IPS DF 4.7 (cell line): Measurements from ENCODE around the gene TMCO1.
"Not testable (repeated sequence)": the region's sequence is repeated elsewhere in the genome, so short reads cannot be mapped to it uniquely, and the experiment has no call there.

Experiments
- DNase-seq: peaks from one replicate; pipeline ENCODE4 v3.0.0-alpha.2; 2013; ENCODE audit warnings: low spot score; ENCODE audit errors: extremely low read depth

Gene TMCO1, protein sequence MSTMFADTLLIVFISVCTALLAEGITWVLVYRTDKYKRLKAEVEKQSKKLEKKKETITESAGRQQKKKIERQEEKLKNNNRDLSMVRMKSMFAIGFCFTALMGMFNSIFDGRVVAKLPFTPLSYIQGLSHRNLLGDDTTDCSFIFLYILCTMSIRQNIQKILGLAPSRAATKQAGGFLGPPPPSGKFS

DNA sequence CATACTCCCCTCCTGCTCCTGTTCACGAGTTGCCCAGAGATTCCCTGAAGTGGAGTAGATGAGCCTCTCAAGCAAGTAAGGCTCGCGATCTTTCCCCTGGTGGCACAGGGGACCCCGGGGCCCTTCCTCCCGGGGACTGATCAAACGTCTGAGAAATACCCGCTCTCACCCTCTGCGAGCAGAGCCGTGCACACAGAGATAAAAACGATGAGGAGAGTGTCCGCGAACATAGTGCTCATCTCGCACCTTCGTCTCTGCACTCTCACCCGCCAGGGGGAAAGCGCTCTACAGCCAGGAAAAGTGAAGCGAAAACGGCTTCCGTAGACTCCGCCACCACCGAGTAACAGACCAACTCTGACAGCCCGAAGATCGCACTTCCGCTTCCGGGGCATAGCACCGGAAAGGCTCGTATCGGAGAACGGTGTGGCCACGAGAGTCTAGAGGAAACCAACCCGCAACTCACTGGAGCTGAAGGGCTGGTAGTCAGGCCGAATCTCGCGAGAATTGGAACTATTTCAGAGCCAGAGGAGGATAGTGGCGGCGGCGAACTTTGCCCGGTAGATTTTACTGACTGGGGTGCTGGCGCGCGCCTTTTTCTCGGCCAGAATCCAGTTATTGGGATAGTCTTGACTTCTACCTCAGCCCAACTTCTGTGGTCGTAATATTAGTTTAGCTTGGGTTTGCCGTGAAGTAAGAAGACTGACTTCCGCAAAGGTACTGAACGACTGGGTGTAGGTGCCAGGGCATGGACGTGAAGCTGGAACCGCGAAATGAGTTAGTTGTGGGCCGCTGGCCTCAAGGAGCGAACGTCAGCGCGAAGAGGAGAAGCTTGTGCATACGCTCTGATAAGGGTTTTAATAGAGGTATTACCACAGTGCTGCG lies at the start of gene TMCO1:
Gene TMCO1, minus strand, starts transcription at position 356 of the 882 bp plus-strand sequence. Its CDS starts 117 bp downstream, at position 239.
- DNase-seq: peak; percentile 92

DNA sequence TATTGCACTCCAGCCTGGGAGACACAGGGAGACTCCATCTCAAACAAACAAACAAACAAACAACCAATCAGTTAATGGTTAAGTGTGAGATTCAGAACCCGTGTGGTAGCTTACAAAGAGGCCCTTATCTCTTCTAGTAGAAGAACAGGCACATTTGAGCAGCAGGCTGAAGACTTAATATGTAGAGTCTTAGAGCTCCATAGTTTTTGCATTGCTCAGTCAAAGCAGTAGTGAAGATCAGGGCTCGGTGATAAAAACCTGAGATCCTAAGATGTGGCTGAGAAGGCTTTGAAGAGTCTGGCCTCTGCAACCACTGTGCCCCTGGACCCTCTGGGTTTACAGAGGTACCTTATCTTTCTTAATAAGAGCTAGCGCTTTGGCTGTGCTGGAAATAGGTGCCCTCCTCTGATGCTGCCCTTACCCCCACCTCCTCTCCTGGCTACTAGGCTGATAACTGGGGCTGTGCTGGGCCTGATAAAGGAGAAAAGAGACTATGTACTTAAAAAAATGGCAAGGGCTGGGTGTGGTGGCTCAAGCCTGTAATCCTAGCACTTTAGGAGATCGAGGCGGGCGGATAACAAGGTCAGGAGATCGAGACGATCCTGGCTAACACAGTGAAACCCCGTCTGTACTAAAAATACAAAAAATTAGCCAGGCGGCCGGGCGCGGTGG lies 48.3 kb upstream of the TMCO1 start:
- DNase-seq: no peak

DNA sequence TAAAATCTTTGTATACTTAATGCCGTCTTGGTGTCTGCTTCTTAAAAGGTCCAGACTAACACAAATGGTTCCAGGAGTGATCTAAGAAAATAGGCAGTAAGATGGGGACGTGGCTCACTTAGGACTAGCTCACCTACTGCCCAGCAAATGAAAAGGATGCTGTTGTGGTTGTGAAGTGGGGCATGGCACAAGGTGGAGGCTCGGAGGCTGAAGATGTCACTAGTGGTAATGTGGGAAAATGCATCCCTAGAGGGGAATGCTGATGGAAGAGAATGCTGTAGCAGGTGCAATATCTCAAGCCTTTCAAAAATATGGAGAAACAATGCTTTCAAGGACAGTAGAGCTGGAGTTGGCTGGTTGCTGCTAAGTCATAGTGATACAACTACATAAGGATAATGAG lies 47.5 kb upstream of the TMCO1 start:
- no peak for DNase-seq

DNA sequence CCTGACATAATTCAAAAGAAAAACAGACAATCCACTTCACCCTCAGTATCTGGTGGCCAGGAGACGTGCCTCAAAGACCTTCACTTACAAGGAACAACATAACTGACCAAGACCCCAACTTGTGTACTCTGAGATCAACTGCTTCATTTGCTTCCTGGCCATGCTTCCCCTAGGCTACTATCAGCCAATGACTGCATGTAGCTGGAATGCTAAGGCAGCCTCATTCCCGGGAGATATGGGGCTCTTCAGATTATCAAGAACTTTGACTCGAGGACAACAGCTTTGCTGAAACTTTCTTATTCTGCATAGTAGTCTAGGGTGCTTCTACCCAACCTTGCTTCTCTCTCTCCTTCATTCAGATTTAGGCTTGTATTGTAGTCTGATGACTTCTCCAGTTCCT lies 47.1 kb upstream of the TMCO1 start:
- DNase-seq: no peak

DNA sequence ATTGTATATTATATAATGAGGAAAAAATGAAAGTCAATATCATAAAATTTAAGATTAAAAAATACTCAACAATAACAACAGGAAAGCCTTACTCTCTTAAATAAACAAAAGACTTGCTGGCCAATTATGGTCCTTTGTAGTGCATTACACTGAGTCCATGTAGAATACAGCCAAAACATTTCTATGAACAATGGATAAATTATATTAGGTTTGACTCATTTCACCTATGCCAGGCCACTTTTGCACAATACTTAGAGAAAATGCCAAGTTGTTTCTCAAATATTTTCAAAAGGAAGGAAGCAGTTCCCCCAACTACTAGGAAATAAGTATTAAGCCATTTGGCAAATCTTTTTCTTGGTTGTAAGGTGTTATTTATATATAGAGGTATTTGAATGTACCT lies 38.9 kb upstream of the TMCO1 start:
- DNase-seq: no peak

DNA sequence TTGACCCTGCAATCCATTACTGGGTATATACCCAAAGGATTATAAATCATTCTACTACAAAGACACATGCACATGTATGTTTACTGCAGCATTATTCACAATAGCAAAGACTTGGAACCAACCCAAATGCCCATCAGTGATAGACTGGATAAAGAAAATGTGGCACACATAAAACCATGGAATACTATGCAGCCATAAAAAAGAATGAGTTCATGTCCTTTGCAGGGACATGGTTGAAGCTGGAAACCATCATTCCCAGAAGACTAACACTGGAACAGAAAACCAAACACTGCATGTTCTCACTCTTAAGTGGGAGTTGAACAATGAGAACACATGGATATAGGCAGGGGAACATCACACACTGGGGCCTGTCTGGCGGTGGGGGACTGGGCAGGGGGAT lies 35.8 kb upstream of the TMCO1 start:
- DNase-seq: not testable (repeated sequence)

DNA sequence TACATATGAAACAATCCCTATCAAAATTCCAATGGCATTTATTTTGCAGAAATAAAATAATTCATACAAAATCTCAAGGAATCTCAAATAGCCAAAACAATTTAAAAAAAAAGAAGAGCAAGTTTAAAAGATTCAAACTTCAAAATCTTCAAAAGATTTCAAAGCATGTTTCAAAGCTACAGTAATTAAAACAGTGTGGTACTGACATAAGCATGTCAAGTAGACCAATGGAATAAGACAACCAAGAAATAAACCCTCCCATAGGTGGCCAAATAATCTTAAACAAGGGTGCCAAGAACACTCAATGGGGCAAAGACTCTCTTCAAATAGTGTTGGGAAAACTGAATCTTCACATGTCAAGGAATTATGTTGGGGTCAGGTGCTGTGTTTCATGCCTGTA lies 30.7 kb upstream of the TMCO1 start:
- no peak for DNase-seq

DNA sequence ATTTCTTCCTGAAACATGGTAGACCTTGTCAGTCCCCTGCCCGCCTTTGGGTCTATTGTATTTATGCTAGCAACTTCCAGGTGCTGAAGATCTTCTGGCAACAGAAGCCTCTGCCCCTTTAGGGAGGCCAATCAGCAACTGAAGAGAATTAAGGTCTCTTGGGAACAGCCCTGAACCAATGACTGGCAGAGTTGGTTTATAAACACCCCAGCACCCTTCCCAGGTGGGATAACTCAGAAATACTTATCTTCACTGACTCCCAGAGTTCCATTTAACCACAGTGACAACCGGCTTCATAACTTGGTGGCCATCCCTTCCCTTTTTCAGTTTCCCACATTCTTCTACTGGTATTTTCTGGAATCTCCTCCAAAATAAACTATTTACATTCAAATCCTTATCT lies 27.2 kb upstream of the TMCO1 start:
- DNase-seq: no peak

DNA sequence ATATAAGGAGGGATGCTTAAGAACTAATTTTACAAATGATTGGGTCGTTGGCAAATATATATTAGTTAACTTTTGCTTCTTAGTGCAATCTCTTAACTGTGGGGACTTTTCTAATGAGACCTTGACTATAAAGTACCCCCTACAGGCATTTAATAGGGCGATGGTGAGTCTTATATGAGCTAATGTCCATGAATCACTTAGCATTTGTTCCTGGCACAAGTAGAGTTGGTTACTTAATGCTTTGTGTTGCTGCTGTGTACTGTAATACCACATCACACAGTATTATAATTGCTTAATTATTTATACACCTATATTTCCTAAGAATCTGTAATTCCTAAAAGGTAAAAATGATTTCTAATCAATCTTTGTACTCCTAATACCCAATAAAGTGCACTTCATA lies 25.3 kb upstream of the TMCO1 start:
- DNase-seq: no peak

DNA sequence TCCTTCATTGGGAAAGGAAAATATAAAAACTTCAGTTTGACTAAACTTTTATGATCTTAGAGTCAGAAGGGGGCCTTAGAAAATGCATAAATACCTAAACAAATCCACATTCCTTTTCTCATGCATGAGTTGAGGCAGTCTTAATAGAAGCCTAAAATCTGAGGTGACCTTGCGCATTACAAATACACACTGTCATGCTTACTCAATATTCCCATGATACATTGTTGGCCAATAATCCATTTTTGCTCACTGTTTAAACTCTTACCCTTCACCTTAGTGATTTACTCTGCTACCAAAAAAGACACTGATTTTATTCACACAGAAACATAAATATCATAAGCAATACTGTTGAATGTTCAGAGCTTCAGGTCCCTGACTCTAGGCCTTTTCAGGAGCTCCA lies 19.1 kb upstream of the TMCO1 start:
- no peak for DNase-seq

DNA sequence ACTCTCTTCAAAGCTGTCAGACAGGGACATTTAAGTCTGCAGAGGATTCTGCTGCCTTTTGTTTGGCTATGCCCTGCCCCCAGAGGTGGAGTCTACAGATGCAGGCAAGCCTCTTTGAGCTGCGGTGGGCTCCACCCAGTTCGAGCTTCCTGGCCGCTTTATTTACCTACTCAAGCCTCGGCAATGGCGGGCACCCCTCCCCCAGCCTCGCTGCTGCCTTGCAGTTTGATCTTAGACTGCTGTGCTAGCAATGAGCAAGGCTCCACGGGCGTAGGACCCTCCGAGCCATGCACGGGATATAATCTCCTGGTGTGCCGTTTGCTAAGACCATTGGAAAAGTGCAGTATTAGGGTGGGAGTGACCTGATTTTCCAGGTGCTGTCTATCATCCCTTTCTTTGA lies 14.9 kb upstream of the TMCO1 start:
- DNase-seq: not testable (repeated sequence)

DNA sequence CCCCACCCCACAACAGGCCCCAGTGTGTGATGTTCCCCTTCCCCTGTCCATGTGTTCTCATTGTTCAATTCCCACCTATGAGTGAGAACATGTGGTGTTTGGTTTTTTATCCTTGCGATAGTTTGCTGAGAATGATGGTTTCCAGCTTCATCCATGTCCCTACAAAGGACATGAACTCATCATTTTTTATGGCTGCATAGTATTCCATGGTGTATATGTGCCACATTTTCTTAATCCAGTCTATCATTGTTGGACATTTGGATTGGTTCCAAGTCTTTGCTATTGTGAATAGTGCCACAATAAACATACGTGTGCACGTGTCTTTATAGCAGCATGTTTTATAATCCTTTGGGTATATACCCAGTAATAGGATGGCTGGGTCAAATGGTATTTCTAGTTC lies 9.5 kb upstream of the TMCO1 start:
- DNase-seq: not testable (repeated sequence)

DNA sequence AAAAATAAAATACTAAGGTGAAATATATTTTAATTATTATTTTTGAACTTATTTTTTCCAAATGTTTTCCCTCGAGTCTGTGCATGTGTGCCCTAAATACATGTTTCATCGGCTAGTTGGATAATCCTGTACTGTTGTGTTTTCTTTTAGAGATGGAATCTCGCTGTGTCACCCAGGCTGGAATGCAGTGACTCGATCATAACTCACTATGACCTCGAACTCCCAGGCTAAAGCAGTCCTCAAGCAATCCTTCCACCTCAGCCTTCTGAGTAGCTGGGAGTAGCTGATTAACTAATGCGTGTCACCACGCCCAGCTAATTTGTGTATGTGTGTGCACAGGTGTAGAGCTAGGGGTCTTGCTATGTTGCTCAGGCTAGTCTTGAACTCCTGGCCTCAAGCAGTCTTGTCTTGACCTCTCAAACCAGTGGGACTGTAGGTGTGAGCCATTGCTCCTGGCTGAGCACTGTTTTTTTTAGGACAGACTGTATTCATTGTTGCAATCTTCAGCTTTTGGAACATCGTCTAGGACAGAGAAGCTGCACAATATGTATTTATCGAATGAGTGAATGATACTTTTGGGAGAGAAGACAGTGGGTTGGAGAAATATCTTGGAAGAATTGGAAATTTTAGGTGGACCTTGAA lies 4.8 kb upstream of the TMCO1 start:
- DNase-seq: no peak

DNA sequence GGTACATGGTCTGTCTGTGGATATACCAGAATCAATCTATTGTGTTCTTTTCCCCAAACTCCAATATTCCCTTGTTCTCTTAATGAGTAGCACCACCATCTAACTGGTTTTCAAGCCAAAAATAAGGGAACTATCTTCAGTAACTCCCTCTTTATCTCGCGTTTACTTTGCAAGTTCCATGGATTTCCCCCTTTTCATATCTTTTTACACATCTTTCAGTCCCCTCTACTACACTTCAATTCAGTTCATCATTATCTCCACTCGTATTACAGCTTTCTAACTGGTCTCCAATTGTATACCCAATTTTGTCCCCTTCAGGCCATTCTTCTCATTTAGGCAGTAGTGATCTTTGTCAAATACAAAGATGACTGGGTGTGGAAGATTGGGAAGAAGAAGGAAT lies 4.1 kb upstream of the TMCO1 start:
- no peak for DNase-seq

DNA sequence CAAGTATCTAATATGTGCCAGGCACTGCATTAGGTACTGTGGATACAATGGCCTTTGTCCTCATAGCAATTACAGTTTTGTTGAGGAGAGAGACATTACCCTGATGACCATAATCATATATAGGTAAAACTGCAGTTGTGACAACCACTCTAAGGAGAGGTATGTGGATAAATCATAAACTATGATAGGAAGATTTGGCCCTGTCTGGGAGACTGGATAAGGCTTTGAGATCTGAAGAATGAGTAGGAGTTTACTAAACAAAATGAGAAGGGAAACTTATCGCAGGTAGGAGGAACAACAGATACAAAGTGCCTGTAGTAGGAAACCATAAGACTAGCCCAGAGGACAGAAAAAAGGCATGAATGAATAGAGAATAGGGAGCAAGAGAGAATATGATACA lies 4.4 kb downstream of the TMCO1 start:
- DNase-seq: no peak

DNA sequence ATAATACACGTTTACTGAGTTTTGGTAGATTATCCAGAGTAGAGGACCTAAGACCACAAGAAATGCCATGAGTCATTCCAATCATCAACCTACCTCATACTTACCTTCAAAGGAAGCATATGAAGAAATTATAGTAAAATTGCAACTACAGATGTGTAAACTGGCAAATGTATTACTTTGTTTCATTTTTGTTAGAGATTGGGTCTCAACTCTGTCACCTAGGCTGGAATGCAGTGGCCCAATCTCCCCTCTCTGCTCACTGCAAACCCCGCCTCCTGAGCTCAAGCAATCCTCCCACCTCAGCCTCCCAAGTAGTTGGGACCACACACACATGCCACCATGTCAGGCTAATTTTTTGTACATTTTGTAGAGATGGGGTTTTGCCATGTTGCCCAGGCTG lies 5.2 kb downstream of the TMCO1 start:
- DNase-seq: no peak

DNA sequence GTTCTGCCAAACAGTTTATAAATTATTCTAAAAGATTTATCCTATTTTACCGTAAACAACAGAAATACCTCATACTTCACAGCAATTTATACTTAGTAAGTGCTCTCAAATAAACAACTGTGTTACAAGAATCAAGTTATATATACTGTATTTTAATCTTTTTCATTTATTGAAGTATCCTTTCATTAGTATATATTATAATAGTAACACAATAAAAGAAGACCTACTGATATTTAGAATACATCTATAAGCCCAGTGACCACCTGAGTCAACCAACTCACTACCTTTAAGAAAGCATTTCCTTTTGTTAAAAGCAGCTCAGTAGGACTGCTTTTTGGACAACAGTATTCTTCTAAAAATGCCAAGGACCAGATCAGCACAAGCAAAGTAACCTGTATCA lies 5.9 kb downstream of the TMCO1 start:
- no peak for DNase-seq

DNA sequence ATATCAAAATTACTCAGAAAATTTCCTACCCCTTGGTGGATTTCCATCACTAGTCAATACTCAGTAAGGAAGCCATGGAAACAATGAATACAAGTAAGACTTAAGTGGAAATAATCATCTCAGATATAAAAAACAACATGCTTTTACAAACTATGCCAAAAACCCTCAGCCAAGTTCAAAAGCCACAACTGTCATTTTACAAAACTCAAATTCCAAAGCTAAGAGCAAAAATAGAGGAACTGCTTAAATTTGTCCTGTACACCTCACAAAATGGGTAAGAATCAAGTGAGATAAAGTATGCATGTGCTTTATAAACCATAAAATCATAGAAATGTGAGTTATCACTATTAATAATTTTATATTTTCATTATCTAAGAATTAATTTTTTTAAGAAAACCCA lies 9.6 kb downstream of the TMCO1 start:
- DNase-seq: no peak

DNA sequence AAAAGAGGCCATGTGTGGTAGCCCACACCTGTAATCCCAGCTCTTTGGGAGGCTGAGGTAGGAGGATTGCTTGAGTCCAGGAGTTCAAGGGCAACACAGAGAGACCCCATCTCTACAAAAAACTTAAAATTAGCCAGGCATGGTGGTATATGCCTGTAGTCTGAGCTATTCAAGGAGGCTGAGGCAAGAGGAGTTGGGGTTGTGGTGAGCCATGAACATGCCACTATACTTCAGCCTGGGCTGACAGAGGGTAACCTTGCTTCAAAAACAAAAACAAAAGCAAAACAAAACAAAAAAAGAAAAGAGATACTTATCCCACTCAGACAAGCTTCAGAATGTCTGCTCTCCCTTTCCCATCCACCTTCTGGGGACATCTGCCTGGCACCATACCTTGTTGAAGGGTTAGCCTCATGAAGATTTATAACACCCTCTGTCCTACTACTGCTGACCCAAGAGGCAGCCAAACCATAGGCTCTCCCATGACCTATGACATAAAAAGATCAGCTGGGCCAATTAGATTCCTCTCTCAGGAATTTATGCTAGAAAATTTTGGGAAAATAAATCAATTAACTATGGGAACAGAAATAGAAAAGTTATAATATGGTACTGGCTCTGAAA lies 13.2 kb downstream of the TMCO1 start:
- DNase-seq: no peak

DNA sequence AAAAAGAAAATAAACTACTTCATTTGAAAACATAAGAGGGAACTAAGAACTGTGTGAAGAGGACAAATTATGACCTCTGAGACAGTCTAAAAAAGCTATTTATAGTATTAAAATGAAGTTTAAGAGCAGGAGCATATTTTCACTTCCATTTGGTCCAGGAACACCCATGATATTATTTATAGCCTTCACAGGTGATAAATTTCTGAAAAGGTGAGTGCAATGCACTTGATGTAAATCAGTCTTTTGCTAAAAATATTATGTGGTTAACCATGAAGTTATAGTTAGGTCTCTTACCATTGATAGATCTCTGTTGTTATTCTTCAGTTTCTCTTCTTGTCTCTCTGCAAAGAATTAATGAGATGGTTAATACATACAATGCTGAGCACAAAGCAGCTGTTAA lies 14.7 kb downstream of the TMCO1 start:
- DNase-seq: no peak

DNA sequence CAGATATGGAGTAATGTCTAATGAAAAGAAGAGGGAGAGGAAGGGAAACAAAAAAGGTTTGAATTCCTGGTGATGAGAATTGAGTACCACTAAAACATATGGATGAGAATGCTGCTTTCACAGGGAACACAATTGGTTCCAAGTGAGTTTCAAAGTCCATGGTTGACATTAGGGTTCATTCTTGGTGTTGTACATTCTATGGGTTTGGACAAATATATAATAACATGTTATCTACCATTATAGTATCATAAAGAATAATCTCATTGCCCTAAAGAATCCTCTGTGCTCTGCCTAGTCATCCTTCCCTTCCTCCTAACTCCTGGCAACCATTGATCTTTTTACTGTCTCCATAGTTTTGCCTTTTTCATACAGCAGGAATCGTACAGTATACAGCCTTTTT lies 20.1 kb downstream of the TMCO1 start:
- DNase-seq: no peak
